ENCODE data around the gene TSPAN9. TPM values are rescaled to one million over a fixed set of nuclear protein-coding genes. Genes with fewer than 3 reads are reported as not detected.

TSPAN9 gene
- polyA plus RNA-seq, 1 of the 3 experiments (the other 2 are of a cell fraction) = 34.9 TPM

DNA sequence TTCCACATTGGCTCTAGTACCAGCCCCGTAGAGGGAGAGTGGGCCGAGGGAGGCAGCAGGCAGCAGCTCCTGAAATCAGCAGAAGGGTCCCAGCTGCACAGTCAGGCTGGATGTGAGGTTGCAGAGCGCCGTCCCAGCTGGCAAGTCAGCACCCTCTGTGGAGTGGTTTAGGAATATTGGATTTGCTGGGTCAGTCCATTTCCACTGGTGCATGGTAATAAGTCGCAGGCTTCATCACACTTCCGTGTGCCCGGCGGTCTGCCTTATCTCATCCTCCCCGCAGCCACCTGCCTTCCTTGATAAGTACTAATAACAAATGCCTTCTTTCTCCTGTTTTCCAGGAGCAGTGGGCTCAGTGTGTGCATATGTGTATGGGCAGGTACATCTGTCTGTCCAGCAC is 112.9 kb downstream of the TSPAN9 start:
- no peak overlapping the region for H3K4me2 ChIP-seq
- peak; percentile 62 for DNase-seq
- no peak overlapping the region for H3K4me3 ChIP-seq (ENCODE audit: low read depth in 2 of 2, low read length in 1 of 2)
- peak overlapping the region in 1 of 2 experiments; percentile 56; a peak in 2 of 4 replicates for H3K27ac ChIP-seq (ENCODE audit: low read depth in 2 of 2, low read length in 1 of 2)
- peaks cover 10 to 21% of the 10 kb centered on the region in 2 experiments; a peak in 3 of 4 replicates for H3K4me1 ChIP-seq (ENCODE audit: control insufficient read depth in 1 of 2, insufficient read depth in 2 of 2, low read depth in 1 of 2, low read length in 1 of 2)
- no peaks in the 10 kb centered on the region for H3K9me2 ChIP-seq
- H3K9ac ChIP-seq = no peak overlapping the region
- H4K20me1 ChIP-seq (ENCODE audit: insufficient read depth) = peaks cover 40% of the 10 kb centered on the region; the same call in 1 of the 2 replicates
- no peaks in the 10 kb centered on the region for H3K36me3 ChIP-seq (replicated peaks in 1 of 2; ENCODE audit: control insufficient read depth in 1 of 2, insufficient read depth in 2 of 2, low read length in 1 of 2)
- H3F3A ChIP-seq (replicated peaks; ENCODE audit: insufficient read depth) = no peaks in the 10 kb centered on the region
- H2AFZ ChIP-seq (ENCODE audit: low read depth) = no peak overlapping the region
- WGBS (ENCODE audit: low lambda C conversion rate) = 72% methylated on average over 9 of the region's 9 CpGs
- H3K9me3 ChIP-seq = no peaks in the 10 kb centered on the region
- ChIA-PET POLR2A (no interaction called here), CTCF (interaction anchor here (1.0 to 4.5 kb wide), 4 partner anchors 10 to 85 kb away, joined by 3 to 22 read pairs (median 12); no protein-coding TSS in a partner anchor)
- H3K79me2 ChIP-seq (ENCODE audit: insufficient read depth) = 0 out of 2 replicates have a peak, but pooled peaks cover 4% of the 10 kb centered on the region
- TF ChIP-seq SIN3A (IDR thresholded peaks at IDR 0.05; ENCODE audit: borderline replicate concordance, low read depth, low read length) = no peak
- TF ChIP-seq EP300 (IDR thresholded peaks at IDR 0.05; ENCODE audit: borderline replicate concordance in 1 of 2, low read depth in 1 of 2, low read length in 1 of 2) = peak in 1 of 2 experiments; percentile 39; a peak in 1 of 4 replicates
- peak; percentile 76 for TF ChIP-seq GATA2 (CRISPR knock-in tag; IDR thresholded peaks at IDR 0.05)
- peak; percentile 56; the same call in 1 of the 2 replicates for TF ChIP-seq FOXJ3 (CRISPR knock-in tag; IDR thresholded peaks at IDR 0.05)
- TF ChIP-seq GABPA (IDR thresholded peaks at IDR 0.05; ENCODE audit: low read depth) = no peak
- no peaks in the 10 kb centered on the region for H3K27me3 ChIP-seq (ENCODE audit: insufficient read depth)

GRCh38 chr12:3191450-3191849 is 114.3 kb downstream of the TSPAN9 start:
- Histone ChIP-seq H3K4me3 (ENCODE audit: low read depth in 2 of 2, low read length in 1 of 2) (no peak overlapping the region), H3K9me3 (no peaks in the 10 kb centered on the region), H3F3A (replicated peaks; ENCODE audit: insufficient read depth) (no peaks in the 10 kb centered on the region), H3K9me2 (no peaks in the 10 kb centered on the region), H3K4me1 (ENCODE audit: control insufficient read depth in 1 of 2, insufficient read depth in 2 of 2, low read depth in 1 of 2, low read length in 1 of 2) (peaks cover 5 to 21% of the 10 kb centered on the region in 2 experiments; a peak in 3 of 4 replicates), H3K4me2 (no peak overlapping the region), H3K36me3 (replicated peaks in 1 of 2; ENCODE audit: control insufficient read depth in 1 of 2, insufficient read depth in 2 of 2, low read length in 1 of 2) (no peaks in the 10 kb centered on the region), H2AFZ (ENCODE audit: low read depth) (no peak overlapping the region), H3K79me2 (ENCODE audit: insufficient read depth) (0 out of 2 replicates have a peak, but pooled peaks cover 4% of the 10 kb centered on the region), H3K27ac (ENCODE audit: low read depth in 2 of 2, low read length in 1 of 2) (no peak overlapping the region), H4K20me1 (ENCODE audit: insufficient read depth) (peaks cover 50% of the 10 kb centered on the region), H3K27me3 (ENCODE audit: insufficient read depth) (no peaks in the 10 kb centered on the region), H3K9ac (no peak overlapping the region)
- CTCF ChIA-PET = interaction anchor here (1.0 to 4.5 kb wide), 4 partner anchors 11 to 83 kb away, joined by 3 to 22 read pairs (median 12); no protein-coding TSS in a partner anchor
- no peak for DNase-seq
- POLR2A ChIA-PET = no interaction called here
- no peak for TF ChIP-seq POLR2AphosphoS5 (IDR thresholded peaks at IDR 0.05; ENCODE audit: low read depth, low read length)
- TF ChIP-seq SMC3 (IDR thresholded peaks at IDR 0.05; ENCODE audit: low read depth, low read length) = no peak
- TF ChIP-seq, protein P1, sequence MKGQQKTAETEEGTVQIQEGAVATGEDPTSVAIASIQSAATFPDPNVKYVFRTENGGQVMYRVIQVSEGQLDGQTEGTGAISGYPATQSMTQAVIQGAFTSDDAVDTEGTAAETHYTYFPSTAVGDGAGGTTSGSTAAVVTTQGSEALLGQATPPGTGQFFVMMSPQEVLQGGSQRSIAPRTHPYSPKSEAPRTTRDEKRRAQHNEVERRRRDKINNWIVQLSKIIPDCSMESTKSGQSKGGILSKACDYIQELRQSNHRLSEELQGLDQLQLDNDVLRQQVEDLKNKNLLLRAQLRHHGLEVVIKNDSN (IDR thresholded peaks at IDR 0.05; ENCODE audit: borderline replicate concordance, low read depth) = no peak
- no peak for TF ChIP-seq GABPA (IDR thresholded peaks at IDR 0.05; ENCODE audit: low read depth)
- TF ChIP-seq RXRA (IDR thresholded peaks at IDR 0.05; ENCODE audit: borderline replicate concordance, low read depth) = no peak
- TF ChIP-seq, protein P2, sequence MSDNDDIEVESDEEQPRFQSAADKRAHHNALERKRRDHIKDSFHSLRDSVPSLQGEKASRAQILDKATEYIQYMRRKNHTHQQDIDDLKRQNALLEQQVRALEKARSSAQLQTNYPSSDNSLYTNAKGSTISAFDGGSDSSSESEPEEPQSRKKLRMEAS (IDR thresholded peaks at IDR 0.05; ENCODE audit: low read depth) = no peak
- no peak for TF ChIP-seq FOXJ3 (CRISPR knock-in tag; IDR thresholded peaks at IDR 0.05)
- TF ChIP-seq FOXM1 (IDR thresholded peaks at IDR 0.05; ENCODE audit: low read depth) = no peak
- no peak for TF ChIP-seq RFX5 (IDR thresholded peaks at IDR 0.05; ENCODE audit: low read length)
- TF ChIP-seq, protein P3, sequence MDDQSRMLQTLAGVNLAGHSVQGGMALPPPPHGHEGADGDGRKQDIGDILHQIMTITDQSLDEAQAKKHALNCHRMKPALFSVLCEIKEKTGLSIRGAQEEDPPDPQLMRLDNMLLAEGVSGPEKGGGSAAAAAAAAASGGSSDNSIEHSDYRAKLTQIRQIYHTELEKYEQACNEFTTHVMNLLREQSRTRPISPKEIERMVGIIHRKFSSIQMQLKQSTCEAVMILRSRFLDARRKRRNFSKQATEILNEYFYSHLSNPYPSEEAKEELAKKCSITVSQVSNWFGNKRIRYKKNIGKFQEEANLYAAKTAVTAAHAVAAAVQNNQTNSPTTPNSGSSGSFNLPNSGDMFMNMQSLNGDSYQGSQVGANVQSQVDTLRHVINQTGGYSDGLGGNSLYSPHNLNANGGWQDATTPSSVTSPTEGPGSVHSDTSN (IDR thresholded peaks at IDR 0.05) = no peak
- no peak for TF ChIP-seq EZH2phosphoT487 (IDR thresholded peaks at IDR 0.05; ENCODE audit: borderline replicate concordance, low read depth)
- no peak for TF ChIP-seq SIN3A (IDR thresholded peaks at IDR 0.05; ENCODE audit: borderline replicate concordance, low read depth, low read length)
- no peak for TF ChIP-seq NFIC (IDR thresholded peaks at IDR 0.05; ENCODE audit: borderline replicate concordance)
- no peak for TF ChIP-seq YY1 (IDR thresholded peaks at IDR 0.05; ENCODE audit: low read depth)
- TF ChIP-seq, protein P4, sequence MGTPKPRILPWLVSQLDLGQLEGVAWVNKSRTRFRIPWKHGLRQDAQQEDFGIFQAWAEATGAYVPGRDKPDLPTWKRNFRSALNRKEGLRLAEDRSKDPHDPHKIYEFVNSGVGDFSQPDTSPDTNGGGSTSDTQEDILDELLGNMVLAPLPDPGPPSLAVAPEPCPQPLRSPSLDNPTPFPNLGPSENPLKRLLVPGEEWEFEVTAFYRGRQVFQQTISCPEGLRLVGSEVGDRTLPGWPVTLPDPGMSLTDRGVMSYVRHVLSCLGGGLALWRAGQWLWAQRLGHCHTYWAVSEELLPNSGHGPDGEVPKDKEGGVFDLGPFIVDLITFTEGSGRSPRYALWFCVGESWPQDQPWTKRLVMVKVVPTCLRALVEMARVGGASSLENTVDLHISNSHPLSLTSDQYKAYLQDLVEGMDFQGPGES (IDR thresholded peaks at IDR 0.05; ENCODE audit: low read depth, low read length) = no peak
- no peak for TF ChIP-seq GATA2 (CRISPR knock-in tag; IDR thresholded peaks at IDR 0.05)
- TF ChIP-seq, protein P5, sequence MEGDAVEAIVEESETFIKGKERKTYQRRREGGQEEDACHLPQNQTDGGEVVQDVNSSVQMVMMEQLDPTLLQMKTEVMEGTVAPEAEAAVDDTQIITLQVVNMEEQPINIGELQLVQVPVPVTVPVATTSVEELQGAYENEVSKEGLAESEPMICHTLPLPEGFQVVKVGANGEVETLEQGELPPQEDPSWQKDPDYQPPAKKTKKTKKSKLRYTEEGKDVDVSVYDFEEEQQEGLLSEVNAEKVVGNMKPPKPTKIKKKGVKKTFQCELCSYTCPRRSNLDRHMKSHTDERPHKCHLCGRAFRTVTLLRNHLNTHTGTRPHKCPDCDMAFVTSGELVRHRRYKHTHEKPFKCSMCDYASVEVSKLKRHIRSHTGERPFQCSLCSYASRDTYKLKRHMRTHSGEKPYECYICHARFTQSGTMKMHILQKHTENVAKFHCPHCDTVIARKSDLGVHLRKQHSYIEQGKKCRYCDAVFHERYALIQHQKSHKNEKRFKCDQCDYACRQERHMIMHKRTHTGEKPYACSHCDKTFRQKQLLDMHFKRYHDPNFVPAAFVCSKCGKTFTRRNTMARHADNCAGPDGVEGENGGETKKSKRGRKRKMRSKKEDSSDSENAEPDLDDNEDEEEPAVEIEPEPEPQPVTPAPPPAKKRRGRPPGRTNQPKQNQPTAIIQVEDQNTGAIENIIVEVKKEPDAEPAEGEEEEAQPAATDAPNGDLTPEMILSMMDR (IDR thresholded peaks at IDR 0.05) = no peak
- 86% methylated on average over 2 of the region's 2 CpGs for WGBS (ENCODE audit: low lambda C conversion rate)

All from SK-N-SH (cell line).